SK-N-SH (cell line): Measurements from ENCODE around the gene OPCML. TPM values are rescaled to one million over a fixed set of nuclear protein-coding genes. Genes with fewer than 3 reads are reported as not detected.

ENCODE experiments used
- CTCF ChIA-PET: fragments of 300-600, 350-600 bp; formaldehyde crosslinking; extraction: SDS; loops from one replicate; lab custom pipeline; 2021; lab: Yijun Ruan, JAX
- POLR2A ChIA-PET: fragments of 350-600 bp; sonication (Branson Sonifier 250); formaldehyde crosslinking; extraction: SDS; loops from one replicate; lab custom pipeline; 2020; ENCODE audit warnings: antibody characterized with exemption, inconsistent platforms; lab: Yijun Ruan, JAX
- DNase-seq: peaks from one replicate; pipeline ENCODE4 v3.0.0; 2012
- H2AFZ ChIP-seq: fragments of 200-600 bp; sonication (generic); 2 replicates; pipeline ENCODE4 v1.8.1; 2016; ENCODE audit warnings: antibody characterized with exemption, mild to moderate bottlenecking, low read depth
- H3F3A ChIP-seq: fragments of 200-600 bp; sonication (generic); replicated peaks from 2 replicates; pipeline ENCODE3; 2016; ENCODE audit warnings: antibody characterized with exemption, mild to moderate bottlenecking; ENCODE audit not compliant: insufficient read depth
- H3K27ac ChIP-seq, 2 experiments: fragments of 200-500 bp in 1 of 2; fragments of 200-600 bp in 1 of 2; sonication (Bioruptor generic) in 1 of 2; sonication (generic), shearing (Covaris generic) in 1 of 2; 2 replicates each; pipeline versions ENCODE4 v1.5.1 to v1.6.1; 2014 to 2016; ENCODE audit warnings: low read depth in 2 of 2, inconsistent platforms in 1 of 2, low read length in 1 of 2, mild to moderate bottlenecking in 1 of 2, mixed read lengths in 1 of 2
- H3K27me3 ChIP-seq: fragments of 200-600 bp; sonication (generic), shearing (Covaris generic); 2 replicates; pipeline ENCODE4 v1.6.1; 2016; ENCODE audit warnings: mixed run types; ENCODE audit not compliant: insufficient read depth
- H3K36me3 ChIP-seq, 2 experiments: fragments of 200-500 bp in 1 of 2; fragments of 200-600 bp in 1 of 2; sonication (Bioruptor generic) in 1 of 2; sonication (generic) in 1 of 2; replicated peaks in 1 of 2; 2 replicates each; pipeline versions ENCODE3 to v1.5.1; 2014 to 2016; ENCODE audit warnings: low read length in 1 of 2, mild to moderate bottlenecking in 1 of 2; ENCODE audit not compliant: insufficient read depth in 2 of 2, control insufficient read depth in 1 of 2
- H3K4me1 ChIP-seq, 2 experiments: fragments of 200-500 bp in 1 of 2; fragments of 200-600 bp in 1 of 2; sonication (Bioruptor generic) in 1 of 2; sonication (generic), shearing (Covaris generic) in 1 of 2; 2 replicates each; pipeline versions ENCODE4 v1.5.1 to v1.6.1; 2014 to 2016; ENCODE audit warnings: low read depth in 1 of 2, low read length in 1 of 2, mixed run types in 1 of 2; ENCODE audit not compliant: insufficient read depth in 2 of 2, control insufficient read depth in 1 of 2
- H3K4me2 ChIP-seq: fragments of 200-600 bp; sonication (generic), shearing (Covaris generic); 2 replicates; pipeline ENCODE4 v1.6.1; 2017; ENCODE audit warnings: mixed run types
- H3K4me3 ChIP-seq, 2 experiments: fragments of 200-500 bp in 1 of 2; fragments of 200-600 bp in 1 of 2; sonication (Bioruptor generic) in 1 of 2; sonication (generic), shearing (Covaris generic) in 1 of 2; 2 replicates each; pipeline versions ENCODE4 v1.5.1 to v1.8.1; 2014 to 2016; ENCODE audit warnings: low read depth in 2 of 2, inconsistent platforms in 1 of 2, low read length in 1 of 2, mild to moderate bottlenecking in 1 of 2, mixed read lengths in 1 of 2, moderate library complexity in 1 of 2
- H3K79me2 ChIP-seq: fragments of 200-600 bp; sonication (generic); 2 replicates; pipeline ENCODE4 v1.8.1; 2017; ENCODE audit warnings: mild to moderate bottlenecking; ENCODE audit not compliant: insufficient read depth
- H3K9ac ChIP-seq: fragments of 200-600 bp; sonication (generic); 2 replicates; pipeline ENCODE4 v1.6.1; 2017; ENCODE audit warnings: mixed run types
- H3K9me2 ChIP-seq: fragments of 200-600 bp; sonication (generic); 2 replicates; pipeline ENCODE4 v1.6.1; 2017; ENCODE audit warnings: mixed run types
- H3K9me3 ChIP-seq: fragments of 200-600 bp; sonication (generic); 2 replicates; pipeline ENCODE4 v1.6.1; 2017; ENCODE audit warnings: mixed run types, mild to moderate bottlenecking, moderate library complexity
- H4K20me1 ChIP-seq: fragments of 200-600 bp; sonication (generic); 2 replicates; pipeline ENCODE4 v1.6.1; 2017; ENCODE audit warnings: mild to moderate bottlenecking, mixed run types; ENCODE audit not compliant: insufficient read depth
- ELF1 ChIP-seq: IDR thresholded peaks from 2 replicates; pipeline ENCODE4 v1.4.0; 2012
- EZH2phosphoT487 ChIP-seq: fragments of 200-600 bp; sonication (generic); IDR thresholded peaks from 2 replicates; pipeline ENCODE4 v1.6.1; 2017; ENCODE audit warnings: low read depth, mixed run types, mild to moderate bottlenecking, antibody characterized with exemption, moderate library complexity, borderline replicate concordance
- FOXM1 ChIP-seq: IDR thresholded peaks from 2 replicates; pipeline ENCODE4 v1.4.0; 2012; ENCODE audit warnings: low read depth, mild to moderate bottlenecking
- GABPA ChIP-seq: IDR thresholded peaks from 2 replicates; pipeline ENCODE4 v1.4.0; 2012; ENCODE audit warnings: low read depth, mild to moderate bottlenecking
- POLR2AphosphoS5 ChIP-seq: IDR thresholded peaks from 2 replicates; pipeline ENCODE4 v1.6.1; 2012; ENCODE audit warnings: low read depth, low read length
- RCOR1 ChIP-seq: fragments of 150-350 bp; IDR thresholded peaks from 2 replicates; pipeline ENCODE4 v1.6.1; 2017; ENCODE audit warnings: antibody characterized with exemption, low read length
- SIN3A ChIP-seq: IDR thresholded peaks from 2 replicates; pipeline ENCODE4 v1.6.1; 2012; ENCODE audit warnings: low read depth, mild to moderate bottlenecking, low read length, moderate library complexity, borderline replicate concordance
- WGBS: methylation state at CpG from one replicate; pipeline ENCODE4 v1.1.6; 2017; ENCODE audit warnings: low lambda C conversion rate; 5-methylcytosine and 5-hydroxymethylcytosine counted together
- polyA plus RNA-seq, 3 experiments: library from polyadenylated mRNA; depleted of rRNA; stranded (reverse); fragments of >200 nt; gene quantifications; 2 replicates each; pipeline ENCODE4 v1.2.3, GENCODE V29; 2012
- TF ChIP-seq, protein P1 (sequence below): fragments of 200-600 bp; sonication (generic); IDR thresholded peaks from 2 replicates; pipeline ENCODE4 v1.6.1; 2017; ENCODE audit warnings: antibody characterized with exemption, mild to moderate bottlenecking, moderate library complexity
- TF ChIP-seq, protein P2 (sequence below): IDR thresholded peaks from 2 replicates; pipeline ENCODE4 v1.4.0; 2012; ENCODE audit warnings: low read depth, borderline replicate concordance

The OPCML gene
- polyA plus RNA-seq, 1 of the 3 experiments (the other 2 are of a cell fraction): not detected

DNA sequence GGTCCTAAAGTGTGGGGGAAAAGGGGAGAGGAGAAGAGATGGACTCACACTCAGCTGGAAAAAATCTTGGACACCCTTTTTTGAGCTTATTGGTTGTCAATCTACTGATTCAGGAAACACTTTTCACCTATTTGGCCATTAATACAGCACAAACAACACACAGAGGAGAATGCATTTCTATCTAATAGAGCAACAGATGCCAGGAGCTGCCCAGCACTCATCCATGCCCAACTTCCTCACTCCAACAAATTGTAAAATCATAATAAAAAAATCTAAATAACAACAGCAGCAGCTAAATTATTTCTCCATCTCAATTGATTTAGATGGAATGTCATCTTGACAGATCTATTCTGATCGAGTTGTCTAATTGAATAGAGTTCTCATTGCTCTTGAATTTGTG lies 628.2 kb downstream of the OPCML start:
- Histone ChIP-seq H3K4me1 (no peaks in the 10 kb centered on the region), H3K9me2 (no peaks in the 10 kb centered on the region), H3K36me3 (no peaks in the 10 kb centered on the region), H3K4me2 (no peak overlapping the region), H4K20me1 (no peaks in the 10 kb centered on the region), H3K27me3 (no peaks in the 10 kb centered on the region), H3K79me2 (no peaks in the 10 kb centered on the region), H3K9ac (no peak overlapping the region), H3K27ac (no peak overlapping the region), H3K9me3 (no peaks in the 10 kb centered on the region; the same call in 1 of the 2 replicates), H2AFZ (no peak overlapping the region), H3K4me3 (no peak overlapping the region), H3F3A (no peaks in the 10 kb centered on the region)
- TF ChIP-seq EZH2phosphoT487 (no peak), POLR2AphosphoS5 (no peak), RCOR1 (no peak), SIN3A (no peak)
- 3% methylated on average over 1 of the region's 1 CpG for WGBS
- ChIA-PET POLR2A (no interaction called here), CTCF (interaction anchor here (1.1 to 1.8 kb wide), 2 partner anchors 37 to 260 kb away, joined by 3 to 6 read pairs; no protein-coding TSS in a partner anchor)
- DNase-seq: no peak

DNA sequence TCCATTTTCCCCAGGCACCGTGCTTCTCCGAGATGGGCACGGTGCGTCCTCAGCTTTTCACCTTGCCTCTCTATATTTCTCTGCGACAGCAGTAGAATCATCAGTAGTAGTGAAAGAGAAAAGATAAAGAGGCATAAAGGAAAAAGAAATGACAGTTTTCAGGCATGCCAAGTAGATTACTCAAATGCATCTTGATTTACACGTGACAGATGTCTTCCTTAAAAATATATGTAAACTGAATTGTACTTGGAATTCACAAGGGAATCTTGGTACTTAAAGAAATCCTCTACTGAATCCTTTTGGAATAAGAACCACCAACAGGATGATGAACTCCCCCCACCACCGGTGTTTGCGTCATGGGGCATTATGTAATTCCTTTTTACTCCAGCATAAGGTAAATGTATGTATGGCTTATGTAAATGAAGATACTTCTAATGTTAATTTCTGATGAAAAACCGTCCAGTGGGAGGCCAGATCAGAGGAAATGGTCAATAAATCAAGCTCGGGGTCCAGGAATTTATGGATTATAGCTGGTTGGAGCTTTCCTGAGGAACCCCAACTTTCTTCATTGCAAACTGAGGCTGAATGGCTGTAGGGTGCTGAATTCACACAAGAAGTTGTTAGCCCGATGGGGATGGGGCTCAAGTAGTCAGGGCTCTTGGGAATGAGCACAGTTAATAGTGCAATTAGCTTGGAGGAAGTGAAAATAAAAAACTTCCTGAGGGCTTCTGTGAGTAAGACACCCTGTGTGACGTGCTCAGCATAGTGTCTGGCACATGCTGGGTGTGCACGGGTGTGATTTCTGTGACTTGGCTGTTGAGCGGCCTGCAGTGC lies 630.4 kb downstream of the OPCML start:
- no peaks in the 10 kb centered on the region for H3K79me2 ChIP-seq
- H3F3A ChIP-seq: no peaks in the 10 kb centered on the region
- 43% methylated on average over 14 of the region's 14 CpGs for WGBS
- no peak for DNase-seq
- H3K27me3 ChIP-seq: no peaks in the 10 kb centered on the region
- ChIA-PET CTCF (interaction anchor here (0.8 kb wide), 1 partner anchor 28 kb away, joined by 3 read pairs; no protein-coding TSS in a partner anchor), POLR2A (no interaction called here)
- H3K9me2 ChIP-seq: no peaks in the 10 kb centered on the region
- no peak overlapping the region for H3K9ac ChIP-seq
- H2AFZ ChIP-seq: no peak overlapping the region
- no peak overlapping the region for H3K27ac ChIP-seq
- no peaks in the 10 kb centered on the region for H3K36me3 ChIP-seq
- no peaks in the 10 kb centered on the region for H3K4me1 ChIP-seq
- H3K9me3 ChIP-seq: no peaks in the 10 kb centered on the region; the same call in 1 of the 2 replicates
- no peak for TF ChIP-seq FOXM1
- TF ChIP-seq, protein P1, sequence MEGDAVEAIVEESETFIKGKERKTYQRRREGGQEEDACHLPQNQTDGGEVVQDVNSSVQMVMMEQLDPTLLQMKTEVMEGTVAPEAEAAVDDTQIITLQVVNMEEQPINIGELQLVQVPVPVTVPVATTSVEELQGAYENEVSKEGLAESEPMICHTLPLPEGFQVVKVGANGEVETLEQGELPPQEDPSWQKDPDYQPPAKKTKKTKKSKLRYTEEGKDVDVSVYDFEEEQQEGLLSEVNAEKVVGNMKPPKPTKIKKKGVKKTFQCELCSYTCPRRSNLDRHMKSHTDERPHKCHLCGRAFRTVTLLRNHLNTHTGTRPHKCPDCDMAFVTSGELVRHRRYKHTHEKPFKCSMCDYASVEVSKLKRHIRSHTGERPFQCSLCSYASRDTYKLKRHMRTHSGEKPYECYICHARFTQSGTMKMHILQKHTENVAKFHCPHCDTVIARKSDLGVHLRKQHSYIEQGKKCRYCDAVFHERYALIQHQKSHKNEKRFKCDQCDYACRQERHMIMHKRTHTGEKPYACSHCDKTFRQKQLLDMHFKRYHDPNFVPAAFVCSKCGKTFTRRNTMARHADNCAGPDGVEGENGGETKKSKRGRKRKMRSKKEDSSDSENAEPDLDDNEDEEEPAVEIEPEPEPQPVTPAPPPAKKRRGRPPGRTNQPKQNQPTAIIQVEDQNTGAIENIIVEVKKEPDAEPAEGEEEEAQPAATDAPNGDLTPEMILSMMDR: no peak
- no peak for TF ChIP-seq ELF1
- TF ChIP-seq, protein P2, sequence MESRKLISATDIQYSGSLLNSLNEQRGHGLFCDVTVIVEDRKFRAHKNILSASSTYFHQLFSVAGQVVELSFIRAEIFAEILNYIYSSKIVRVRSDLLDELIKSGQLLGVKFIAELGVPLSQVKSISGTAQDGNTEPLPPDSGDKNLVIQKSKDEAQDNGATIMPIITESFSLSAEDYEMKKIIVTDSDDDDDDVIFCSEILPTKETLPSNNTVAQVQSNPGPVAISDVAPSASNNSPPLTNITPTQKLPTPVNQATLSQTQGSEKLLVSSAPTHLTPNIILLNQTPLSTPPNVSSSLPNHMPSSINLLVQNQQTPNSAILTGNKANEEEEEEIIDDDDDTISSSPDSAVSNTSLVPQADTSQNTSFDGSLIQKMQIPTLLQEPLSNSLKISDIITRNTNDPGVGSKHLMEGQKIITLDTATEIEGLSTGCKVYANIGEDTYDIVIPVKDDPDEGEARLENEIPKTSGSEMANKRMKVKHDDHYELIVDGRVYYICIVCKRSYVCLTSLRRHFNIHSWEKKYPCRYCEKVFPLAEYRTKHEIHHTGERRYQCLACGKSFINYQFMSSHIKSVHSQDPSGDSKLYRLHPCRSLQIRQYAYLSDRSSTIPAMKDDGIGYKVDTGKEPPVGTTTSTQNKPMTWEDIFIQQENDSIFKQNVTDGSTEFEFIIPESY: no peak
- TF ChIP-seq SIN3A: no peak
- no peak for TF ChIP-seq GABPA
- no peak overlapping the region for H3K4me2 ChIP-seq
- H3K4me3 ChIP-seq: no peak overlapping the region
- no peaks in the 10 kb centered on the region for H4K20me1 ChIP-seq
